KG1 (cell line): ENCODE data around the gene GBP2.
"Not testable (repeated sequence)": the region's sequence is repeated elsewhere in the genome, so short reads cannot be mapped to it uniquely, and the experiment has no call there.

Experiments used
- DNase-seq: peaks from one replicate; lab custom pipeline; 2025; lab: John Stamatoyannopoulos, UW

Gene GBP2

GRCh38 chr1:89126602-89127565 is 970 bp upstream of the GBP2 start:
- DNase-seq = peak; percentile 7

- no peak for DNase-seq
Observed at GRCh38 chr1:89125240-89125912, 538 bp downstream of the GBP2 start.

DNA sequence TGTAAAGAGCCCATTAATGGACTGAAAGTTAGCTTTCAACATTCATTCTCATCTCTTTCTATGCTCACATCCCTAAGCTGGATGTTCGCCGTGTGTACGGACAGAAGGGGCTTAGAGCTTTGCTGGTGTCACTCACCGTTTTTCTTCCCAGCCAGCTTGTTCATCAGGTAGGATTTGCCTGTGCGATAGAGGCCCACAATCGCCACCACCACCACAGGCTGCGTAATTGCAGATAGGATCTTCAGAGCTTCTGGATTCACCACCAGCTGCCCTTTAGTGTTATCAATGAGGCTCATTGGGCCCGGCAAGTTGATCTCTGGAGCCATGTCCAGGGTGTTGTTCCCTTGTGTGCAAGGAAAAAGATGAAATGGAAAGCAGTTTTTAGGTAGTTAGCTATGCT is 4.3 kb downstream of the GBP2 start:
- no peak for DNase-seq

GRCh38 chr1:89114662-89115061 is 11.3 kb downstream of the GBP2 start:
- DNase-seq = no peak

DNA sequence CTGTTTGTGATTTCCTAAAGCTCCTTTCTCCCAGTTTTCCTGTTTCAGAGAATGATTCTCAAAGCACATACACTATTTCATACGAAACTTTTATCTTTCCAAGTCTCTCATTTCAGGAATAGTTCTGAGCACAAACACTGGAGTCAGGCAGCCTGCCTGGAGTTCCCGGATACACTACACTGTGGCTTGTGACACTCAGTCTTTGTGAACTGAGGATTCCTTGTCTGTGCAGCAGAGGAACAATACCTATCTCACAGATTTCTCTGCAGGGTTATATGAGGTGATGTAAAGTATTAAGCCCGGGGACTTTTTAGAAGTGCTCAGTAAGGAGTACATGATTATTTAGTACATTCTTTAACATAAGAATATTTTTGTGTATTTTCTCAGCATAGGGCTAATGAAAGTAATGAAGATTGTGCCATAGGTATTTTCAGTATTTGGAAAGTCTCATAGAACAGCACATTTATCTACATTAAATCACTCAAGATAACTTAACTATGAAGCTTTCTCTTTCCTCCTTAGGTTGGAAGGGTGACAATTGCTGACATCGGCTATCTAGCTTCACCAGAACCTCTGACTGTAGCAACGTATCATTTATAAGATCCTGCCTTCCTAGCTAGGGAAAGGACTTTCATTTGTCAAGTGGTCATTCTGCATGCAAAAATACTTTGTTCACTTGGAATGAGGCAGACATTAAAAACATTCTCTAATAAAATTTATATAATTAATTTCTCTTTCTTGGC is 12.9 kb downstream of the GBP2 start:
- DNase-seq = no peak

- no peak for DNase-seq
Observed at GRCh38 chr1:89104687-89105086, 21.2 kb downstream of the GBP2 start.

DNA sequence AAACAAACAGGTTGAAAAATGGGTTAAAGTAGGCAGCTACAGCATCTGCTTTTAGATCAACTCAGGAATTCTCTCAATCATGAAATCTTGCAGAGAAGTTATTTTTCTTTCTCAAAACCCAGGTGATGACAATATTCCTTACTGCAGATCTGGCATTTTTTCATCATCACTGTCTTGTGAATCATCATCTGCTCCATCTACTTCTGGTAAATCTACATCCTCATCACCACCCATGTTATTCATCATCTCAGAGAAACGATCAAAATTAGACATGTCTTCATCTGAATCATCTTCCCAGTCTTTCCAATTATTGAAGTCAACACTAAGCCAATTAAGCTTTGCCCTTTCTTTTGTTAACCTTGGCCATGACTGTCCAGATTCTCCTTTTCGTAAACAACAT is 21.8 kb downstream of the GBP2 start:
- DNase-seq = no peak

DNA sequence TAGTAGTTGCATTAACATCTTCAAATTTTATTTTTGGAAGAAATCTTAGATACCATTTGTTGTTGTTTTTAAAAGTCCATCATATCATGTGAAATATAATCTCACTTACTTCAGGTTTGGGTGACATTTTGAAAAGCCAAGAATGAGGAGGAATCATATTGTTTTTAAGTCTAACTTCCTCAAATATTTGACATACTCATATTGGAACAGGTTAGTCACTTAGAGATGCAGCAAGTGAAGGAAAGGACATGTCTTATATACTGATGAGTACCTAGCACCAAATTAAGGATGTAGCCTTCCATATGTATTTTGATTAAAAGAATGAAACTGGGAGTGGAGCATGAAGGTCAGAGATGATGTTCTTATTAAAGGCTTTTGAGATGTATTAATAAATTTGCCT is 23.9 kb downstream of the GBP2 start:
- no peak for DNase-seq

DNA sequence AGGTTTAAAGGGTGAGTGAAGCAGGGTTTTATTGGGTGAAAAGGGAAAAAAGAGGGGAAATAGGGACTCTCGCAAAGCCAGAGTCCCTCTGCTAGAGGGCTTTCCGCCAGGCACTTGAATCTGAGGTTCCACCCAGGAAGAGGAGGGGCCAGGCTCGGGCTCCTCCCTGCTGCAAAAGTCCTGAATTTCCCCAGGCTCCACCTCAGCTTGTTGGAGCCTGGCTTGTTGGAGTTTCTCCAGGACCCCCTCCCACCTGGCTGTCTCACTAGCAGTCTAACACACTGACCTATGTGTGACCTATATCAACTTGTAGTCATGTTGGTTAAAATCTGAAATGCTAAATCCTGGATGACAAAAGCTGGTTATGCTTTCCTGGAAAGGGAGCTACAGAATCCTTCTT is 25.5 kb downstream of the GBP2 start:
- DNase-seq = no peak

DNA sequence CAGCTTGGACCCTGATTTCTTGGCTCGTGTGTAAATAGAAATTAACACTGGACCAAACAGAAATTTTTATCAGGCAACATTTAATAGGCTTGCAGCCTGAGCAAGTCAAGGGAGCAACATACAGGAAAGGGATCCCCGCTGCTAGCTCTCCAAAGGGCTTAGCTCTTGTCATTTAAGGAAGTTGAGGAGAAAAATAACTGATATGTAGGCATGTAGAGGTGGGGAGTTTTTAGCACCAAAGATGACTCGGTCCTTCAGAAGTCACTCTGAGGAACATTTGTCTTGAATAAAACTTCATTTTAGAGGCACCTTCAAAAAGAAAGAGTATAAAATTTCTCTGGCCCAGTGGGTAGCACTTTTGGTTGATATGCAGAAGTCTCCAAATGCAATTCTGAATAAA is 27.1 kb downstream of the GBP2 start:
- no peak for DNase-seq

DNA sequence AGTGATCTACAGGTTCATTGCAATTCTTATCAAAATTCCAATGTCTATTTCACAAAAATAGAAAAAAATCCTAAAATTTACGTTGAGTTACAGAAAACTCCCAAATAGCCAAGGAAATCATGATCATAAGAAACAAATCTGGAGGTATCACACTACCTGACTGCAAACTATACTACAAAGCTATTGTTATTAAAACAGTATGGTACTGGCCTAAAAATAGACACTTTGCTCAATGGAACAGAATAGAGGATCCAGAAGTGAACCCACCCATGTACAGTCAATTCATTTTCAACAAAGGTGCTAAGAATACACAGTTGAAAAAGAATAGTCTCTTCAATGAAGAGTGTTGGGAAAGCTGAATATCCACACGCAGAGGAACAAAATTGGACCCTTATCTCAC is 30.2 kb downstream of the GBP2 start:
- DNase-seq = no peak

GRCh38 chr1:89089962-89090361 is 36.0 kb downstream of the GBP2 start:
- DNase-seq = no peak

- DNase-seq = no peak
Observed at GRCh38 chr1:89088572-89088971, 37.3 kb downstream of the GBP2 start.

DNA sequence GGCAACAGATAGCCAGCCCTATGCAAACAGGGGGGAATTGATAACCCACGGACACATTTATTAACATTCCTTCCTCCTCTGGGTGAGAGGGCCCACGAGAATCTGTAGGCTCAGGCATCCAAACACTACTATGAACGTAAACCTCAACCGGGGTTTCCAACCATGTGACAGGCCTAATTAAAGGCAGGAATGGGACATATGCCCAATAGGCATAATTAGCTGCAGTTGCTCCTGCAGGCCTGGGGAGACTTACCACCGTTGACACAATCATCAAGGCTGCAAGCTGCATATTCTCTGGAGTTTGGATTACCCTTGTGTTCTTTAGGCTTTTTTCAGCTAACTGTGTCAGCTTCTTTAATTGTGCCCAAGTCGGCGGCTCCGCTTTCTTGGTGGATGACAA is 38.7 kb downstream of the GBP2 start:
- no peak for DNase-seq

- DNase-seq = peak; percentile 36
Observed at GRCh38 chr1:89085781-89086180, 40.1 kb downstream of the GBP2 start.

GRCh38 chr1:89081005-89081404 is 44.9 kb downstream of the GBP2 start:
- no peak for DNase-seq

GRCh38 chr1:89080068-89080467 is 45.8 kb downstream of the GBP2 start:
- not testable (repeated sequence) for DNase-seq

- not testable (repeated sequence) for DNase-seq
Observed at GRCh38 chr1:89072466-89073065, 53.3 kb downstream of the GBP2 start.

GRCh38 chr1:89070509-89070908 is 55.4 kb downstream of the GBP2 start:
- DNase-seq = no peak

DNA sequence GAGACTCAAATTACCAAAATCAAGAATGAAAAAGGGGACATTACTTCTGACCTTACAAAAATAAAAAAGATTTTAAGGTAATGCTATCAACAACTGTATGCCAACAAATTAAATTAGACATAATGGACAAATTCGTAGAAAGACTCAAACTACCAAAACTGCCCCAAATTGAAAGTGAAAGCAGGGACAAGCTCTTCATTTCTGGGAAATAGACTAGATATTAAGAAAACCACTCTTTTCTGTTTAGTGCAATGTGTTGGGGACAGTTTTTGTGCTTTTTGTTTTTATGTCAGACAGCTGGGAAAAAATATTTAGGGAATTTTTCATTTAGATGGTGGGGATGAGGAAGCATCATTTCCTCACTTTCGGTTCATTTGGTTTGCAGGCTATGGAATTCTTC is 56.0 kb downstream of the GBP2 start:
- no peak for DNase-seq

DNA sequence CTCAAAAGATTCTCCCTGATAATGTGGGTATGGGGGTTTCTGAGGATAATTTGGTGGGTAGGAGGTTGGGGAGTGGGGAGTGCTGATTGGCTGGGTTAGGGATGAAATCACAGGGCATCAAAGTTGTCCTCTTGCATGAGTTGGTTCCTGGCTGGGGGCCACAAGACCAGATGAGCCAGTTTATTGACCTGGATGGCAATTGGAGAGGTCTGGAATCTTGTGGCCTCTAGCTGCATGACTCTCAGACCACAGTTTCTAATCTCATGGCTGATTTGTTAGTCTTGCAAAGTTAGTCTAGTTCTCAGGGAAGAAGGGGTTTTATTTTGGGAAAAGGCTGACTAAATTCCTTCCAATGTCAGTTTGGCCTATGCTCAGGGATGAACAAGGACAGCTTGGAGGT is 57.6 kb downstream of the GBP2 start:
- DNase-seq = no peak
